GM21381 (cell line): ENCODE results near the gene NEBL.

Source experiments
- ATAC-seq: cut with Tn5 transposase; IDR thresholded peaks from one replicate; pipeline ENCODE4 v1.9.1; 2021; ENCODE audit warnings: mild to moderate bottlenecking, moderate library complexity; ENCODE audit not compliant: unreplicated experiment

NEBL gene

DNA sequence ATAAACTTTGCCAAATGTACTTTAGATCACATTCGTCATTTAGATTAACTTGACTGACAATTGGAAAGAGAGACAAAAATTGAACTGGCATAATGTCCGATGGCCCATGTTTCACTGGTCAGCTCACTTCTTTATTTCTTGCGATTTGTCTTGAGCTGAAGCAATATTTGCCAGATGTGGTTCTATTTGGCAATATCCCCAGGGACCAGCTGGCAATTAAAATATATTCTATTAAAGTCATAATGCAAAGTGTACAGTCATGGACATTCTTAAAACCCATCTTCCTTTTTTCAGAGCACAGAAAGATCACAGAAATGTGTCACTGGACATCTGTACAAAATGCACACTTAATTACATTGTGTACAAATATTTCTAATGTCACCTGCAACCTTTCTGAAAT lies 26.3 kb downstream of the NEBL start:
- ATAC-seq = no peak

DNA sequence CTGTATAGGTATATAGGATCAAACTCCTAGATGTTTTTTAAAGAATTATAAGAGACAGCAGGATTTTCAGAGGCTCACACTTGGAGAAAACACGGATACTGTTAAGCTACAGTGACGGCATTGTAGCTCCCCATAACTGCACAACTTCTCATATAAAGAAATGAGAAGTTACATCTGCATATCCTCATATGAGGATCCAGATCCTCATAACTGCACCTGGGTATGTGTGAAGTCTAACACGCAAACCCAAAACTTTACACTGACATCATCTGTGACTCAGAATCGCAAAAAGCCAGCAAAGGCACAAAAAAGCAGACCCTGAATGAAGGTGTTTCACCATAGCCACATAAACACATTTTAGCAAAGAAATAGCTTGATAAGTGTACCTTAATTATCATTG lies 34.1 kb downstream of the NEBL start:
- ATAC-seq = no peak

DNA sequence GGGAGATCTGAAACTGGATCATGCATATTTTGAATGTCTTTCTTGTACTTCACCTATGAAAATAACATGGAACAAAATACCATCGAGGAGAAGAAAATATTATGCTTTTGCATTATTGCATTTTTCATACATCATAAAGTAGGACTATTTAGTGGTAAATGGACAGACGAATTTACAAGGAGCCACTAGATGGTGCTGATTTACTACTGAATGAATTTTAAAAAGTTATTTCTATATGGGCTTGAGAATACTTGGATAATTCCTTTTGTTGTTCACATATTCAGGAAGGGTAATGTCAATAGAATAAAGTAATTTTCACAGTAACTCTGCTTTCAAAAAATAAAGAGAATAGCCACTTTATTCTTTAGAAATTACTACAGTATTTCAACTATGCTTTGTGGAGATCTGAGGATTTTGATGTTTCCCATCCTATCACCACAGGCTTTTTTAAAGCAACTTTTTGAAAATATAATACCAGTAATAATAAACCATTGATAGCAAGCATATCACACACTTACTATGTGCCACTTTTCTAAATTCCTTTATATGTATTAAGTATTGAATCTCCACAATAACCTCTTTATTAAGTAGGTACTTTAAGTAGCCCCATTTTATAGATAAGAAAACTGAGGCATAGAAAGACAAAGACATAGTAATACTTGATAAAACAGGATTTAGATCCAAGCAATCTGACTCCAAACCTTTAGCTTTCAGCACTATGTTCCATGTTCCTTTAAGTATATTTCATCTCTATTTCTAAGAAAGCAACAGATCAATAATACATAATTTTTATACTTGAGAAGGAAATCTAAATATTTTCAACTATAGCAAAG lies 38.6 kb downstream of the NEBL start:
- ATAC-seq = no peak

DNA sequence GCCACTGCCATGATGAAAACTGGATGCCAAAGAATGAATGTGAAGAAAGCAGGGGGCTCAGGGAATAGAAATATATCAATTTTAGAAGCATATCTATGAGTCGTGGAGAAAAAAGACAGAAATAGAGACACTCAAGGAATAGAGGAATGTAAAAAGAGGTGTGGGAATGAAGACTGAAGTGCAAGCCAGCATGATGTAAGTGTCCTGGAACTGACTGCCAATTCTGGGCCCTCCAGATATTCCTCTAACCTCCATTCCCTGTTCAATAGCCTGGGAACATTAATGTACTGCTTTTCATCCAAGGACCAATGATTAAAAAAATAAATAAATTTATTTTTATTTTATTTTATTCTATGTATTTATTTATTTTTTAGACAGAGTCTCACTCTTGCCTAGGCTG lies 40.6 kb downstream of the NEBL start:
- no peak for ATAC-seq

DNA sequence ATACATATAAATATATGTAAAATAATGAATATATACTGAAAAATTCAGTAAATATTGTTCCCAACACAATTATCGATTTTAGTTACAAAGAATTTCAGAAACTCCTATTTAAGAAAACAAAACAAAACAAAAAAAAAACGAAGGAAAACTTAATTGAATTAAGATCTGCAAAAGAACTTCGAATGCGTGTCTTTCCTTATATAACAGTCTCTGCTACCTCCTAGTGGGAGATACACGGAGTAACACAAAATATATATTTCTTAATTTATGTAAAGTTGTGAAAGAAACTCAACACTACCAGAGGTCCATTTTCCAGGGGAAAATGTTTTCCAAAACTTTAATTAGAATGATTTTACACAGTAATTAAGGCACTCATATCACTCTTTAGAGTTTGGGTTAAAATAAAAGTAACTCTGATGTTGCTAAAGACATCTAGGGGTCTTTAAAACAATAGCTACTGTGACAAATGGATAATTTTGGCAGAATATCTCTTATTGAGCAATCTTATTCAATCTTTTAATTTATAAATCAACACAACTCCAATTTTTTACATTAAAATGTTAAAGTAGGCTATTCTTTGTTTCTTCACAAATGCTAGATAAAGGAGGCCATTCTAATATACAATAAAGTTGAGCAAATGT lies 41.6 kb downstream of the NEBL start:
- no peak for ATAC-seq

DNA sequence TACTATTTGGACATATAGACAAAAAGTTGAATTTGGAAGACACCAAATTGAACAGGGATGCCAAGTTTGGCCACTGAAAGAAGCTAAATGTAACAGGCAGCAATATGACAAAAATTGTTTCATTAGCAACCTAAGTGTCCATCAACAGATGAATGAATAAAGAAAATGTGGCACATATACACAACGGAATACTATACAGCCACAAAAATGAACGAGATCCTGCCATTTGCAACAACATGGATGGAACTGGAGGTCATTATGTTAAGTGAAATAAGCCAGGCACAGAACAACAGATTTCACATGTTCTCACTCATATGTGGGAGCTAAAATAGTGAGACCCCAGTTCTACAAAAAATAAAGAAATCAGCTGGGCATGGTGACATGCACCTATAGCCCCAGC lies 43.8 kb downstream of the NEBL start:
- no peak for ATAC-seq

DNA sequence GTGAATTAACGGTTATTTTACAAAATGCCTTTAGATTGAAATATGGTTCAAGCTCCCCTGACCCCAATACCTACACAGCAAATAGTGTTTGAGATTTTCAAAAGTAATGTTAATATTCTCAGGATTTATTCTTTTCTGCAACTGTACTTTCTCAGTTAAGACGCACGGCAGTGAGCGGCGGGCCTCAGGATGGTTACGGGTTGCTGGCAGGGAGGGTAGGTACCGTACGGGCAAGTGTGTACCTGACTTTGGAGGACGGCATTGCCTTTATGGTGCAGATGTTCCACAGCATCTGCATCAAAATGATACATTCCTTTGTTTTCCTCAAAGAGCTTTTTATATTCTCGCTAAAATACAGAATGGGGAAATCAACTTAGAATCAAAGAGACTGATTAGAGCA lies 44.8 kb downstream of the NEBL start:
- no peak for ATAC-seq

DNA sequence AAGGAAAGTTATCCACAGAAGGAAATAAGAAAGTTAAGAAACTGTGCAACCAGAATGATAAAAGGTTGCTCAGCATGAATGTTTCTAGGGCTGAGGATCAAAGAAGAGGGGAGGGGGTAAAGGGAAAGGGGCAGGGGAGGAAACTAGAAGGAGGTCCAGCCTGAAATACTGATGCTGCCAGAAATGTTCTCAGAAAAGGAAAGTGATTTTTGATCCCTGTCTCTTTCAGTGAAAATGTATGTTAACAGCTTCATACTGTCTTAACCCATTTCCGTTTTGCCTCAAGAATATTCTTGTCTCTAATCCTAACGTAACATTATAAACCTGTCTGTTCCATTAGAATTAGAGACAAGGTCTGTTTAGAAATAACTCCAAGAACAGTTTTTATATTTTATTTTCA lies 49.6 kb downstream of the NEBL start:
- no peak for ATAC-seq

DNA sequence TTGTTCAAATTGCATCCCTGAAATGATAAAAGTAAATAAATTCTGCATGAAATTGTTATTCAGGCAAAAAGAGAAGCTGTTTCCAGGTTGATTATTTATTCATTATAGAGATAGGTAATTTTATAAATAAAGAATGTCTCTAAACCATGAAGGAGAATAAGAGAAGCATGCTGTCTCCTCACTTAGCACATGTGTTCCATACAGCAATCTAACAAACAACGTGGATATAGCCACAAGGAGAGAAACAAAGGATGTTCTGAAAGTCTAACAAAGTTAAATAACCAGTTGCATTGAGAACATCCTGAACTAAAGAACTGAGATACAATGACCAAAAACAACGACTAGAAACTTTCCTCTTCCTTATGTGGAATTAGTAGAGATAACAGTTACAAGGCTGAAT lies 50.8 kb downstream of the NEBL start:
- no peak for ATAC-seq

DNA sequence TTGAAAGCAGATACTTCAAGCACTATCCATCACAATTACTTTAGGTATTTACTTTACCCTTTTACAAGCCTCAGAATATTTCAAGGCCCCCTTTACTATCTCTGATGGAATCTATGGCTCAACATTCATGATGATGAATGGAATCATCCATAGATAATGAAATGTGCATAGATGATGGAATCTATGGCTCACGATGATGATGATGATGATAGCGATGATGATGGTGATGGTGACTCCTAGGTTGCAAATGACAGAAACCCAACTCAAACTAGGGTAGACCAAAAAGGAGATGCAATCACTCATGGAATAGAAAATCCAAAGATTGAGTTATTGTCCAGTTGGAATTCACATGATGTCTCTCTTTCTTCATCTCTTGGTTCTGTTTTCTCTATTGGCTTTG lies 55.7 kb downstream of the NEBL start:
- ATAC-seq = no peak

DNA sequence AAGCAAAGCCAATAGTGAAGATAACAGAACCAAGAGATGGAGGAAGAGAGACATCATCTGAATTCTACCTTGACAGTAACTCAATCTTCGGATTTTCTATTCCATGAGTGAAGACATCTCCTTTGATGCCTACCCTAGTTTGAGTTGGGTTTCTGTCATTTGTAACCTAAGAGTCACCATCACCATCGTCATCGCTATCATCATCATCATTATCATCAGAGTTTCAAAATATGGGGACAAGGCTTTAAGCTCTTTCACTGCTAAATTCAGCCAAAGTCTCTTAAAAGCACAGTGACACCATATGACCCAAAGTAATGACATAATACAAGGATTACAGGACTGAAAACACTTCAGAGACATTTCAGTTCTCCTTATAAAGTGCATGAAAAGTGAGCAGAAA lies 57.2 kb downstream of the NEBL start:
- no peak for ATAC-seq

DNA sequence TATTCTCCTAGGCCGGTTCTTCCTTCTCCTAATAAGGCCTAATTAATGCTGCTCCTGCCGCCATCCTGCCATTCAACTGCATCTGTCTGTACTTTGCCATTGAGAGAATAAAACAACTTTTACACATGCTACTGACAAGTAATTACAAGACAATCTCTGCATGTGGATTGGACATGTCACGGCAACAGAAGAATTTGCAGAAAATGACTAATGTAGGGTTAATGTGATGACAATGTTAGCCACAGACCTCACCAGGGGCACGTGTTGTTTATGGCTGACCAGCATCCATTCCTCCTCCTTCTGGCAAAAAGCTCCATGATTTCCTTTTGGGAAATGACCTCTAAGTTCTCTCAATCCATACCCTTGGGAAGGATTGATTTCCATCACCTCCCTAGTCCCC lies 58.0 kb downstream of the NEBL start:
- ATAC-seq = no peak

DNA sequence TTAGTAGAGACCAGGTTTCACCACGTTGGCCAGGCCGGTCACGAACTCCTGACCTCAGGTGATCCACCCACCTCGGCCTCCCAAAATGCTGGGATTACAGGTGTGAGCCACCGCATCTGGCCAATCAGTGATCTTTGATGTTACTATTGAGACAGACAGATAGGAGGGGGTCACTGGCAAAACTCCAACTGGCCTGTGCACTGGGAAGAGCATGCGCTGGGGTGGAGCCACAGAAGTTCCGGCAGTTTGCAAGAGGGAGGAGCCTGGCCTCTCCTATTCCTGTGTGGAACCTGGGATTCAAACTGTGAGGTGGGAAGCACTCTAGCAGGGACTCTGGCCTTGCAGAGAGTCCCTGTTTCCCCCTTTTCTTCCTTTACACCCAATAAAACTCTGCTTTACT lies 60.7 kb downstream of the NEBL start:
- no peak for ATAC-seq

DNA sequence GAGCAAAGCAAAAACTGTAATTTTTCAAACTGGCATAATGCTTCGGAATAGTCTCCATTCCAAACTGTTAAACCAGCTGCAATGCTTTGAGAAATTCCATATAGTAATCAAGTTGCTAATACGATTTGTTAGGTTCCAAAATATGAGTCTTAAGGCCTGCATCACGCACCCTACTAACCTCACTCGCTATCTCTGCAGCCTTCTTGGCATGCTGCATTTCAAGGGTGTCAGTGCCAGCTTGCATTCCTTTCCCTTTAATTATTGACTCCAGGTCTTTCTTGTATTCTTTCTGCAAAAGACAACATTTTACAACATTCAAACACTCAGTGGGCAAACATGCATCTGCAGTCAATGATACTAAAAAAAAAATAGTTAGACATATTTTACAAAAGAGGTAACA lies 61.8 kb downstream of the NEBL start:
- no peak for ATAC-seq

DNA sequence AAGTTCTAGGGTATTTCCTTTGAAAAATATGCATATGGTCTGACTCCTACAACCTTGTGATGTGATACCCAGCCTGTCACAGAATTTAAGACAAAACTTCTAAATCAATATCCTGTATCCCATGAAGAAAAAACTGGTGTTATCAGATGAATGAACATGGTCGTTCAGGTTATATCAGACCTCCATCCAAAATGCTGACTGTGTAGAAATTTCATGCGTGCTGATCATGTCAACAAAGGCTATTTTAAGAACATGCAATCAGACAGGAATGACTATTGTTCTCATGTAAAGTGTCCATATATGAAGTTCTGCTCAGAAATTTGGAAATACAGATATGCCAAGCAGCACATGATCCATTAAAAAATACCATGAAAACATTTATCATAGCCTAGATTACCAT lies 62.3 kb downstream of the NEBL start:
- ATAC-seq = no peak

DNA sequence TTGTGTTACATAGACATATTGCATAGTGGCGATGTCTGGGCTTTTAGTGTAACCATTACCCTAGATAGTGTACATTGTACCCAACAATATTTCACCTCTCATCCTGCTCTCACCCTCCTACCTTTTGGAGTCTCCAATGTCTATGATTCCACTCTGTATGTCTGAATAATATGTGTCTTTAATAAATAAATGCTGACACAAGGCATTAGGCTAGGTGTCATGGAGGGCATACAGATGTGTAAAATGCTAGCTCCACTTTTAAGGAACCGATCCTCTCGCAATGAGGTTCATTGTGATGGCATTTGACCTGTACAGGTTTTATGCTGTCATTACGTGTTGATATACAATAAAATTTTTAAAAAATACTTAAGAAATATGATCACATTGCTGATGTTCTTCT lies 74.3 kb downstream of the NEBL start:
- ATAC-seq = no peak

DNA sequence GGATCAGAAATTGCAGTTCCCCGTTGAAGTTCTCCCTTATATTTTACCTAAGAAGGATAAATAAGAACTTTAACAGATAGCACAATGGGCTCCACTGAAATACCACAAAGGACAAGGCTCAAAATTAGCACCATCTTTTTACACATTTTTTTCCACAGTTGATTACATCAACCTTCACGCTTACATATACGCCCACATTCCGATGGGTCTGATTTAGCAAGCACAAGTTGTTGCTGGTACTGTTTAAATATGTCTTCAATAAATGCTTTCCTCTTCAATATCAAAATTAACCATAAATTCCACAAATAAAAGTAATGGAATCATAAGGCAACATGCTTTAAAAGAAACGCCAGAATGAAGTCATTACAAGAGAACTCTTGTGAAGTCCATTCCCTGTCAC lies 79.5 kb downstream of the NEBL start:
- no peak for ATAC-seq

DNA sequence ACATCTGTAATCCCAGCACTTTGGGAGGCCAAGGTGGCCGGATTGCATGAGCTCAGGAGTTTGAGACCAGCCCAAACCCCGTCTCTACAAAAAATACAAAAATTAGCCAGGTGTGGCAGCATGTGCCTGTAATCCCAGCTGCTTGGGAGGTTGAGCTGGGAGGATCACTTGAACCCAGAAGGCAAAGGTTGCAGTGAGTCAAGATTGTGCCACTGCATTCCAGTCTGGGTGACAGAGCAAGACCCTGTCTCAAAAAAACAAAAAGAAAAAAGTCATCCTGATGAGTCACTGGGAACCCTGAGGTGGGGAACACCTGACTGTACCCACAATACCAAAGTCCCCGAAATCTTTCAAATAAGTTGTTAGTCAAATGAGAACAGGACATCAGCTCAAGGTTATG lies 80.0 kb downstream of the NEBL start:
- no peak for ATAC-seq

DNA sequence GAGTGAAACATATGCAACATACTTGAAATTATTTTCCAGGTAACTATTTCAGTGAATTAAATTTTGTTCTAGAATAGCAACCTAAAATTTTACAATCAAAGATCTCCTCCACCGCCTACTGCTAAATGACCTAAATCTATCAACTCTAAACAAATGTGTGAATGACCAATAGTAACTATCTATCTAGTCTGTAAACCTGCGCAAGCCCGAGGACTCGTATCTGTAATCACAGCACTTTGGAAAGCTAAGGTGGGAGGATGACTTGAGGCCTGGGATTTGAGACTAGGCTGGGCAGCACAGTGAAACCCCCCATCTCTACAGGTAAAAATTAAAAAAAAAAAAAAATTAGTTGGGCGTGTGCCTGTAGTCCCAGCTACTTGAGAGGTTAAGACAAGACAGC lies 83.0 kb downstream of the NEBL start:
- no peak for ATAC-seq

DNA sequence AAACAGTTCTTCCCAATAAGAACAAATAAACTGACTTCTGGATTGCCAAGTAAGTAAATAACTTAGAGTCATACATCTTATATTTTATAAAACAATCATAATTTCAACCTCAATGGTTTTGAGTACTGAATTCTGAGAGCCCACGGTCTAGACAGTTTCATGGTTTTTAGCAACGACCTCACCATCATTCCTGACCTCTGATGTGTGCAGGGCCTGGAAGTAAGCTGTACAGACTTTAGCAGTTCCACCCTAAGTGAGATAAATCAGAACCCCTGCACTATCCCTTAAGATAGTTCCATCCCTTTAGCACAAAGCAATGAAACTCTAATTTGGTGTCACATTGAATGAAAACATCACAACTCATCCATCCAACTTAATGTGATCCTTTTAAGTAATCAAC lies 86.0 kb downstream of the NEBL start:
- ATAC-seq = no peak

DNA sequence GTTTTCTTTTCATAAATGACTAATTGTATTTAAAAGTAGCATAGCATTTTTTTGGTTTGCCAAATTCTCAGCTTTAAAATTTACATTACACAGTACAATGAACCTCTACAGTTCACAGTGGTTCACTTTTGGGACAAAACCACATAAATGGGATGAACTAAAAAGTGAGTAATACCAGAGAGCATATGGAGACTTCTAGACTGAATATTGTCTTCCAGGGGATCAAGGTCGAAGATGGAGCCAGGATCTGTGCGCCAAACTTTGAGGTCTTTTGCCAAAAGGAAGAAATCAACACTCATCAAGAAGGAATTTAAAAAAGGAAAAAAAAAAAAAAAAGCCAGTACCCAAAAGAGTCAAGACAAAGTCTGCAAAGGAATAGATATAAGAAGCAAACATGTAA lies 87.5 kb downstream of the NEBL start:
- ATAC-seq = no peak

DNA sequence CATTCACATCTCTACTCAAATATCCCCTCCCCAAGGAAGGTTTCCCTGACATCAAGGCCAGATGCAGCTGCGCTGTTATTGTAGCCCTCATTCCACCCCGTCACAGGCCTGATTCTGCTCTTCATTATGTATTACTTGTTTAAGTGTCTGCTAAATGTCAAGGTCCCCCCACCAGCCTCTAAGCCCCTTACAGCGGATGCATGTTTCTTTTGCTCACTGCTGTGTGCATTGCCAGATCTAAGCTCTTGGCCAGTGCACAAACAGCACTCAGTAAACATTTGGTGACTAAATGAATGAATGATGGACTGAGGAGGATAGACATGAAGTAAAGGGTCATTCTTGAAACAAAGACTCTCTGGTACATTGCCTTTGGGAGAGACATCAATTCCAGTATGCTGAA lies 90.6 kb downstream of the NEBL start:
- ATAC-seq = no peak

DNA sequence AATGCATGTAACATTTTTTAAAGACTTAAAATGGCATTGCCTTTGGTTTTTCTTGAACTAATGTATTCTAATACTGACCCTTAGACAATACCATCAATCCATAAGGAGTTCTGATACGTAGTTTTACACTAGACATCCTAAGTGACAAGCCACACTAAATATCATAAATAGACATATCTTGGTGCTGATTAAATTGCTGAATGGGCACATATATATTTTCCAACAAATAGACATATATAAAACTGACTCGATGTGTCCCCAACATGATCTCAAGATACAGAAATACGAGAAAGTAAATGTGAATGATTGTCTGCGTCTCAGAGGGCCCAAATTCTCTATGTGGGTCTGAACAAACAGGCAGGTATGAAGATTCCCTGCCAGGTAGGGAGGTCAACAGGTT lies 99.8 kb downstream of the NEBL start:
- no peak for ATAC-seq
